Epithelial cell of proximal tubule (primary cell): ENCODE measurements around the gene MDH1B. TPM values are rescaled to one million over a fixed set of nuclear protein-coding genes. Genes with fewer than 3 reads are reported as not detected.

Experiments
- DNase-seq: peaks from one replicate; pipeline ENCODE4 v3.0.0-alpha.2; 2011; ENCODE audit warnings: low read depth
- H3K4me3 ChIP-seq: 2 replicates; pipeline ENCODE4 v1.5.1; 2011; ENCODE audit warnings: low read depth, mild to moderate bottlenecking, low read length
- total RNA-seq: library from RNA; depleted of rRNA; stranded (reverse); fragments of >200 nt; gene quantifications from 2 replicates; pipeline ENCODE4 v1.2.3, GENCODE V29; 2015
- TF ChIP-seq, protein P1 (sequence below): conservative IDR thresholded peaks from 2 replicates; pipeline ENCODE4 v1.5.1; 2012; ENCODE audit warnings: low read depth, mild to moderate bottlenecking, low read length

The MDH1B gene
- total RNA-seq, 1 donor from 2014 or later, result 0.23 TPM

DNA sequence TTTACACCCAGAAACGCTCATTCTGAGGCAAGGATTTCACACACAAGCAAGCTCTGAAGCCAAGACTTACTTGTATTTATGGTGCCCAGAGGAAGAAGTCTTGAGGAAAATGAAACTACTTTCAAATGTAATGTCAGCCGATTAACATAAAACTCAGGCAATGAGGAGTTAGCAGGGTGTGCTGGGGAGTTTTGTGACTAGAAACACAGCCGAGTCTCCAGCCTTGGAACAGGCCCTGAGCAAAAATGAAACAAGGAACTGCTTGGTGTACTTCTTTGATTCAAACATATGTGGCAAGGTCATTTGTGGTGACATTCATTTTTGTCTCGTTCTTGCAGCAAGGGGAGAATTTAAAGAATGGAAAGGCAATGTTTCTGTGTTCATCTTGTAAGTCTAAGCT is 51.4 kb downstream of the MDH1B start:
- no peak overlapping the region for H3K4me3 ChIP-seq
- DNase-seq, result no peak
- TF ChIP-seq, protein P1, sequence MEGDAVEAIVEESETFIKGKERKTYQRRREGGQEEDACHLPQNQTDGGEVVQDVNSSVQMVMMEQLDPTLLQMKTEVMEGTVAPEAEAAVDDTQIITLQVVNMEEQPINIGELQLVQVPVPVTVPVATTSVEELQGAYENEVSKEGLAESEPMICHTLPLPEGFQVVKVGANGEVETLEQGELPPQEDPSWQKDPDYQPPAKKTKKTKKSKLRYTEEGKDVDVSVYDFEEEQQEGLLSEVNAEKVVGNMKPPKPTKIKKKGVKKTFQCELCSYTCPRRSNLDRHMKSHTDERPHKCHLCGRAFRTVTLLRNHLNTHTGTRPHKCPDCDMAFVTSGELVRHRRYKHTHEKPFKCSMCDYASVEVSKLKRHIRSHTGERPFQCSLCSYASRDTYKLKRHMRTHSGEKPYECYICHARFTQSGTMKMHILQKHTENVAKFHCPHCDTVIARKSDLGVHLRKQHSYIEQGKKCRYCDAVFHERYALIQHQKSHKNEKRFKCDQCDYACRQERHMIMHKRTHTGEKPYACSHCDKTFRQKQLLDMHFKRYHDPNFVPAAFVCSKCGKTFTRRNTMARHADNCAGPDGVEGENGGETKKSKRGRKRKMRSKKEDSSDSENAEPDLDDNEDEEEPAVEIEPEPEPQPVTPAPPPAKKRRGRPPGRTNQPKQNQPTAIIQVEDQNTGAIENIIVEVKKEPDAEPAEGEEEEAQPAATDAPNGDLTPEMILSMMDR, result no peak

DNA sequence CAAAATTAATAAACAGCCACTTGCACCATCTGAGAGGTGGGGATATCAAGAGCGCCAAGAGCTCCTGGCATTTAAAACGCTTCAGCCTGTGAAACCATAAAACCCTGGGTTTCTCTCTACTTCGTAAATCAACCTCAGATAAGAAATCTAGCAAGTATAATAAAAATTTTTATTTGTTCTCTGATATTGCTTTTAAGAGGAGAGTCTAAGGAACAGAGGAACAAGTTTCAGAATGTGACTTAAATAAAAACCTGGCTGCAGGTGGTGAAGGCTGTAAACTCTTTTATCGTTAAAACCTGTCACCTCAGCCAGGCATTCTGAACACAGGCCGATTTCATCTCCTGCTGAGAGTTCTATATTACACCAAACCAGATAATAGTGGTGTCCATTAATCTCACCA is 56.8 kb downstream of the MDH1B start:
- TF ChIP-seq, protein P1, result no peak
- DNase-seq, result no peak
- no peak overlapping the region for H3K4me3 ChIP-seq

DNA sequence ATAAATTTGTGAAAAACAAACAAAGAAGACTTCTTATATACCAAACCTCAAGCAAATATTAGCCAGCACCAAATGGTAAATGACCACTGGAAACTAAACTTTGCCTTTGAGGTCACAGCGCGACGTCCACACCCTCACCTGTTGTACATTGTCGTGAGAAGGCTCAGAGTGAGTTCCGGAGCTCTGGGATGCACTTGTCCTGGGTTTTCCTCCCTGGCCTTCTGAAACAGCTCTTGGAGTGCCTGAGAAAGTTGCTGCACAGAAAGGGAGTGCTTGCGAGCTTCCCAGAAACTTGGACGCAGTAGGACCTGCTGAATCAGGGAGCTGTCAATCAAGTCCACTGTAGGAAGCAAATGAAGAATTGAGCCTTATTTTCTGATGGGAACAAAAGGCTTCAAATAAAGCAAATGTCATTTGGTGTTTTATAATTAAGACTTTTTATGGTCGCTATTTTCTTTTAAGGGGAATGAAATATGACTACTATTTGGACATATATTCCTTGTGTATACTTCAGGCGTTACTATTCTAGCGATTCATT is 57.9 kb downstream of the MDH1B start:
- H3K4me3 ChIP-seq, result no peak overlapping the region
- TF ChIP-seq, protein P1, result no peak
- DNase-seq, result no peak

DNA sequence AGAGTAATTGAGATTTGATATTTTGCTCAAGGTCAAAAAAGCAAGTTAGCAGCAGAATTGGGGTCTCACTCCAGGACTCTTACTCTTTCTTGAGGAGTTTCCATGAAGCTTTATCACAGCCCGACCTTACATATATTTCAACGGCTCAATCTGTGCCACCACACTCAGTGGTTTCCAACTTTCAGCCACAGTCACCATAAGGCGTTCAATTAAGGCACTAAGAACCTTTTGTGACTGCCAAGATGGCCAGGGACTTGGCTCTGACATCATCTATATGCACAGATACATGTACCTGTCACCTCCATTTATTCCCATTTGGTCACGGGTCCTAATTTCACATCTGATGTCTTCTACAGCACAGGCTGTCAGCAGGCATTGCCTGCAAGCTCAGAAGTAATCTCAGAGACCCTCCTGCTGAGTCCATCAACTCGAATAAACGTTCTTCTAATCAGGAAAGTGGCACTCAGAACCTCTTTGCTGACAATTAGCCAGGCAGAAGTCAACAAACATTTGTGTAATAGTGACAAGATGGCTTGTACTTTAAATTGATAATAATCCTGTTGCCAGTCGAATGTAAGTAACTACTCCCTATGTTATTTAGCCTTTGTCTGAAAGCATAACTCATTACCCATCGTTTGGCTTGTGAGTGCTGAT is 63.0 kb downstream of the MDH1B start:
- H3K4me3 ChIP-seq, result no peak overlapping the region
- no peak for DNase-seq
- TF ChIP-seq, protein P1, result no peak

DNA sequence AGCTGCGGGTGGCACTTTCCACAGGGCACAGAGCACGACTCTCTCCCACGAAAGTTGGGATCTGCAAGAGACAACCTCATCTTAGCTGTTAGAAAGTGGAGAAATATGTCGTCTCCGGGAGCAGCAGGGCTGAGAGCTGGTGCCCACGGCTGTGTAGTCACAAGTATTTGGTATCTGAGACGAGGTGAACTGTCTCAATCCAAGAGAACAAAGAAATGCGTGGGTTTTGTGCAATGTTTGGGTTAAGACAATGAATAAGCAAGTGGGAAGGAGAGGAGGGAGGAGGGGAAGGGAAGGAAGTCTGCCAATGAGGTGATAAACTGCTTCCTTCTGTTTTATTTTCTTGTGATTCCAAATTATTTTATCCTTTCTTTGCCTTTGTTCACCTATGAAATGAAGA is 65.0 kb downstream of the MDH1B start:
- TF ChIP-seq, protein P1, result no peak
- no peak for DNase-seq
- H3K4me3 ChIP-seq, result no peak overlapping the region

DNA sequence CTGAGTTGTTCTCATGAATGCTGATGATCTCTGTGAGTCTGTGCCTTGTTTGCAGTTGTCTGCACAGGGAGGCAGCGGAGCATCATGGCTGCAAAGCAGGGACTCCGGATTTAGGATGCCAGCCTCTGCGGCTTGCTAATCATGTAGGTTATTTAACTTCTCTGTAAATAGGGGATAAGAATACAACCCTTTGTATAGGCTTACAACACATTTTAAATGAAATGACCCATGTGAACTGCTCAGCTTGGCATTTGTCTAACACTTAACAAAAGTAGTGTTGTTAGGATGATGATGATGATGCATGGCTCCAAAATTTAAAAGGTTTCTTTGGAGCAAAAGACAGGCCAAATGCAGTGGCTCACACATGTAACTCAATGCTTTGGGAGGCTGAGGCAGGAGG is 66.3 kb downstream of the MDH1B start:
- no peak for DNase-seq
- TF ChIP-seq, protein P1, result no peak
- no peak overlapping the region for H3K4me3 ChIP-seq

DNA sequence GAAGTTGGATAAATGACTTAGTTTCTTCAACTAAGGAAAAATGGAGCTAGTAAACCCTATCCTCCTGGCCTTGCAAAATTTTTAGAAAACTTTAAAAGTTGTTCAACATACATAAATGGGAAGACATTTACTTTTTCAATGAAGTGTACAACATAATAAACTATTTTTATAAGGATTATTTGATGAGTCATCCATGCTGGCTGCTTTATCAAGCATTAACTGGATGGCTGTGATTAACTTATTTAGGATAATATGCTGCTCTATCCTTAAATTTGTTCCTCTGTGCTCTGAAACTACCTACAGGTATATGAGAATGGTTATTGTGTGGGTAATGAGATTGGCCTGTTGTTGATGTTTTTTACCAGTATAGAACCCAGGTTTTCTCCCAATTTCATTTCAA is 68.2 kb downstream of the MDH1B start:
- DNase-seq, result no peak
- TF ChIP-seq, protein P1, result no peak
- H3K4me3 ChIP-seq, result no peak overlapping the region
